ENCODE measurements around the gene PARD3. TPM values are rescaled to one million over a fixed set of nuclear protein-coding genes. Genes with fewer than 3 reads are reported as not detected.

PARD3 gene
- total RNA-seq, 2 experiments from 2014 or later, result 0.53 to 0.71 TPM

DNA sequence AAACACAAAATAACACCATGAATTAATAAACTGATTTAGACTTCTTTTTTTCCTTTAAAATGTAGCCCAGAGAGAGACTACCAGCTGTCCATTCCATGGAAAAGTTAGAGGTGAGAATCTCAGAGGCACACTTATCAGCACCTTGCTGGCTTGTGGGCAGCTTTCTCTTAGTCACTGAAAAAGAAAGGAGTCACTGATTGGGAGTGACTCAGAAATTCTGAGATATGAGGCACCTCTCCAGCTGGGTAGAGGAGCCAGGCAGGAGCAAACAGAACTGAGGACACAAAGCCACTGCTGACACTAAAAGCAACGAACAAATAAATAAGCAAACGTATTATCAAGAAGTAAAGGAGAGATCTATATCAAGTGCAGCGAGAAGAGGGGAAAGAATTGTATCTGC lies 310.6 kb downstream of the PARD3 start:
- no peak for ATAC-seq (ENCODE audit: poor library complexity)
- CTCF ChIA-PET, result interaction anchor here (0.9 kb wide), 1 partner anchor 24 kb away, joined by 3 read pairs; no protein-coding TSS in a partner anchor

GRCh38 chr10:34503704-34504103 lies 311.4 kb downstream of the PARD3 start:
- ChIA-PET POLR2A (no interaction called here), CTCF (interaction anchor here (0.9 kb wide), 1 partner anchor 23 kb away, joined by 3 read pairs; no protein-coding TSS in a partner anchor)
- no peak overlapping the region for H3K4me3 Mint-ChIP-seq
- DNase-seq (no peak), ATAC-seq (ENCODE audit: poor library complexity) (no peak)
- no peak overlapping the region for H3K27ac Mint-ChIP-seq
- no peaks in the 10 kb centered on the region for H3K9me3 Mint-ChIP-seq
- intact Hi-C loops (cut with DNase I, micrococcal nuclease), result no loop called here
- no peaks in the 10 kb centered on the region for H3K9me3 ChIP-seq (ENCODE audit: control insufficient read depth in 1 of 2, insufficient read depth in 1 of 2, low read length in 2 of 2)
- H3K4me1 Mint-ChIP-seq (ENCODE audit: low read depth), result no peaks in the 10 kb centered on the region
- H3K27me3 ChIP-seq (ENCODE audit: control insufficient read depth in 1 of 2, insufficient read depth in 2 of 2, low read length in 2 of 2), result no peaks in the 10 kb centered on the region
- H3K4me1 ChIP-seq (ENCODE audit: insufficient read depth, low read length), result no peaks in the 10 kb centered on the region
- H3K36me3 Mint-ChIP-seq (ENCODE audit: low read depth), result no peaks in the 10 kb centered on the region
- no peaks in the 10 kb centered on the region for H3K27me3 Mint-ChIP-seq
- TF ChIP-seq CTCF (IDR thresholded peaks at IDR 0.05), result no peak
- no peak overlapping the region for H3K27ac ChIP-seq (ENCODE audit: low read depth in 1 of 2, low read length in 2 of 2)
- no peaks in the 10 kb centered on the region for H3K36me3 ChIP-seq (ENCODE audit: insufficient read depth, low read length)
- no peak overlapping the region for H3K4me3 ChIP-seq (ENCODE audit: low read length)

More for the DNA sequence above, 310.6 kb downstream of the PARD3 start:
- Histone ChIP-seq H3K27ac (ENCODE audit: low read depth in 1 of 2, low read length in 2 of 2) (no peak overlapping the region), H3K36me3 (ENCODE audit: insufficient read depth, low read length) (no peaks in the 10 kb centered on the region), H3K9me3 (ENCODE audit: control insufficient read depth in 1 of 2, insufficient read depth in 1 of 2, low read length in 2 of 2) (no peaks in the 10 kb centered on the region), H3K4me3 (ENCODE audit: low read length) (no peak overlapping the region), H3K27me3 (ENCODE audit: control insufficient read depth in 1 of 2, insufficient read depth in 2 of 2, low read length in 2 of 2) (no peaks in the 10 kb centered on the region), H3K4me1 (ENCODE audit: insufficient read depth, low read length) (no peaks in the 10 kb centered on the region)
- no peaks in the 10 kb centered on the region for H3K36me3 Mint-ChIP-seq (ENCODE audit: low read depth)
- H3K4me1 Mint-ChIP-seq (ENCODE audit: low read depth), result no peaks in the 10 kb centered on the region
- DNase-seq, result no peak
- H3K27me3 Mint-ChIP-seq, result no peaks in the 10 kb centered on the region
- intact Hi-C loops (cut with DNase I, micrococcal nuclease), result no loop called here
- no peak for TF ChIP-seq CTCF (IDR thresholded peaks at IDR 0.05)
- no peak overlapping the region for H3K27ac Mint-ChIP-seq
- H3K9me3 Mint-ChIP-seq, result no peaks in the 10 kb centered on the region
- POLR2A ChIA-PET, result no interaction called here
- no peak overlapping the region for H3K4me3 Mint-ChIP-seq

GRCh38 chr10:34499612-34500279 lies 315.4 kb downstream of the PARD3 start:
- intact Hi-C loops (cut with DNase I, micrococcal nuclease), result no loop called here
- H3K4me3 ChIP-seq (ENCODE audit: low read length), result no peak overlapping the region
- DNase-seq, result no peak
- no peaks in the 10 kb centered on the region for H3K9me3 ChIP-seq (ENCODE audit: control insufficient read depth in 1 of 2, insufficient read depth in 1 of 2, low read length in 2 of 2)
- no peak overlapping the region for H3K27ac ChIP-seq (ENCODE audit: low read depth in 1 of 2, low read length in 2 of 2)
- no peaks in the 10 kb centered on the region for H3K36me3 ChIP-seq (ENCODE audit: insufficient read depth, low read length)
- Mint-ChIP-seq H3K4me1 (ENCODE audit: low read depth) (no peaks in the 10 kb centered on the region), H3K27me3 (no peaks in the 10 kb centered on the region), H3K4me3 (no peak overlapping the region), H3K36me3 (ENCODE audit: low read depth) (no peaks in the 10 kb centered on the region), H3K9me3 (no peaks in the 10 kb centered on the region), H3K27ac (no peak overlapping the region)
- no peak for ATAC-seq (ENCODE audit: poor library complexity)
- CTCF ChIA-PET, result no interaction called here
- TF ChIP-seq CTCF (IDR thresholded peaks at IDR 0.05), result no peak
- no peaks in the 10 kb centered on the region for H3K4me1 ChIP-seq (ENCODE audit: insufficient read depth, low read length)
- no peaks in the 10 kb centered on the region for H3K27me3 ChIP-seq (ENCODE audit: control insufficient read depth in 1 of 2, insufficient read depth in 2 of 2, low read length in 2 of 2)
- POLR2A ChIA-PET, result no interaction called here
